ENCODE measurements around the gene DLGAP3. TPM values are rescaled to one million over a fixed set of nuclear protein-coding genes. Genes with fewer than 3 reads are reported as not detected.

Gene DLGAP3, protein sequence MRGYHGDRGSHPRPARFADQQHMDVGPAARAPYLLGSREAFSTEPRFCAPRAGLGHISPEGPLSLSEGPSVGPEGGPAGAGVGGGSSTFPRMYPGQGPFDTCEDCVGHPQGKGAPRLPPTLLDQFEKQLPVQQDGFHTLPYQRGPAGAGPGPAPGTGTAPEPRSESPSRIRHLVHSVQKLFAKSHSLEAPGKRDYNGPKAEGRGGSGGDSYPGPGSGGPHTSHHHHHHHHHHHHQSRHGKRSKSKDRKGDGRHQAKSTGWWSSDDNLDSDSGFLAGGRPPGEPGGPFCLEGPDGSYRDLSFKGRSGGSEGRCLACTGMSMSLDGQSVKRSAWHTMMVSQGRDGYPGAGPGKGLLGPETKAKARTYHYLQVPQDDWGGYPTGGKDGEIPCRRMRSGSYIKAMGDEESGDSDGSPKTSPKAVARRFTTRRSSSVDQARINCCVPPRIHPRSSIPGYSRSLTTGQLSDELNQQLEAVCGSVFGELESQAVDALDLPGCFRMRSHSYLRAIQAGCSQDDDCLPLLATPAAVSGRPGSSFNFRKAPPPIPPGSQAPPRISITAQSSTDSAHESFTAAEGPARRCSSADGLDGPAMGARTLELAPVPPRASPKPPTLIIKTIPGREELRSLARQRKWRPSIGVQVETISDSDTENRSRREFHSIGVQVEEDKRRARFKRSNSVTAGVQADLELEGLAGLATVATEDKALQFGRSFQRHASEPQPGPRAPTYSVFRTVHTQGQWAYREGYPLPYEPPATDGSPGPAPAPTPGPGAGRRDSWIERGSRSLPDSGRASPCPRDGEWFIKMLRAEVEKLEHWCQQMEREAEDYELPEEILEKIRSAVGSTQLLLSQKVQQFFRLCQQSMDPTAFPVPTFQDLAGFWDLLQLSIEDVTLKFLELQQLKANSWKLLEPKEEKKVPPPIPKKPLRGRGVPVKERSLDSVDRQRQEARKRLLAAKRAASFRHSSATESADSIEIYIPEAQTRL
- polyA plus RNA-seq (2012; ENCODE audit: insufficient read length, low read depth), result 0.21 TPM

DNA sequence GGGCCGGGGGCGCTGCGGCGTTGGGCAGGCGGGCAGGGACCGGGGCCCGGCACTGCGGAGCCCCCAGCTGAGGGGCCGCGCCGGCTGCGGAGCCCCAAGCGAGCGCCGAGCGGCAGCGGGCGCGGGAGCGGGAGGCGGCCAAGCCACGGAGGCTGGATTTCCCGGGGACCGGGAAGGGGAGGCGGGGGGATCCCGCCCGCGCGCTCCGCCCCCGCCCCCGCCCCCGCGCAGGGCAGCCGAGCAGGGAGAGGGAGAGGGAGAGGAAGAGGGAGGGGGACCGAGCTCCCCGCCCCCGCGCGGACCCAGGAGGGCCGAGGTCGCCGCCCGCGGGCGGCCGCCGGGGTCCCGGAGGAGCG, at the start of gene DLGAP3:
DLGAP3 (minus strand) TSS at position 154 of the 356 bp plus-strand sequence. CDS start 24,267 bp downstream, outside the sequence.
- TF ChIP-seq FOXP2 (optimal IDR thresholded peaks at IDR 0.05; ENCODE audit: borderline replicate concordance, extremely low read depth, extremely low read length, insufficient read depth), result no peak
- TF ChIP-seq, protein P1, sequence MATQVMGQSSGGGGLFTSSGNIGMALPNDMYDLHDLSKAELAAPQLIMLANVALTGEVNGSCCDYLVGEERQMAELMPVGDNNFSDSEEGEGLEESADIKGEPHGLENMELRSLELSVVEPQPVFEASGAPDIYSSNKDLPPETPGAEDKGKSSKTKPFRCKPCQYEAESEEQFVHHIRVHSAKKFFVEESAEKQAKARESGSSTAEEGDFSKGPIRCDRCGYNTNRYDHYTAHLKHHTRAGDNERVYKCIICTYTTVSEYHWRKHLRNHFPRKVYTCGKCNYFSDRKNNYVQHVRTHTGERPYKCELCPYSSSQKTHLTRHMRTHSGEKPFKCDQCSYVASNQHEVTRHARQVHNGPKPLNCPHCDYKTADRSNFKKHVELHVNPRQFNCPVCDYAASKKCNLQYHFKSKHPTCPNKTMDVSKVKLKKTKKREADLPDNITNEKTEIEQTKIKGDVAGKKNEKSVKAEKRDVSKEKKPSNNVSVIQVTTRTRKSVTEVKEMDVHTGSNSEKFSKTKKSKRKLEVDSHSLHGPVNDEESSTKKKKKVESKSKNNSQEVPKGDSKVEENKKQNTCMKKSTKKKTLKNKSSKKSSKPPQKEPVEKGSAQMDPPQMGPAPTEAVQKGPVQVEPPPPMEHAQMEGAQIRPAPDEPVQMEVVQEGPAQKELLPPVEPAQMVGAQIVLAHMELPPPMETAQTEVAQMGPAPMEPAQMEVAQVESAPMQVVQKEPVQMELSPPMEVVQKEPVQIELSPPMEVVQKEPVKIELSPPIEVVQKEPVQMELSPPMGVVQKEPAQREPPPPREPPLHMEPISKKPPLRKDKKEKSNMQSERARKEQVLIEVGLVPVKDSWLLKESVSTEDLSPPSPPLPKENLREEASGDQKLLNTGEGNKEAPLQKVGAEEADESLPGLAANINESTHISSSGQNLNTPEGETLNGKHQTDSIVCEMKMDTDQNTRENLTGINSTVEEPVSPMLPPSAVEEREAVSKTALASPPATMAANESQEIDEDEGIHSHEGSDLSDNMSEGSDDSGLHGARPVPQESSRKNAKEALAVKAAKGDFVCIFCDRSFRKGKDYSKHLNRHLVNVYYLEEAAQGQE (IDR thresholded peaks at IDR 0.05; ENCODE audit: insufficient read depth in 1 of 2, low read depth in 2 of 2, low read length in 2 of 2), result no peak
- TF ChIP-seq SIN3A (IDR thresholded peaks at IDR 0.05; ENCODE audit: borderline replicate concordance, insufficient read depth, low read length), result no peak
- no peak for TF ChIP-seq POLR2AphosphoS5 (IDR thresholded peaks at IDR 0.05; ENCODE audit: low read depth, low read length)
- no peak for TF ChIP-seq TAF1 (IDR thresholded peaks at IDR 0.05; ENCODE audit: borderline replicate concordance, insufficient read depth, low read length)

DNA sequence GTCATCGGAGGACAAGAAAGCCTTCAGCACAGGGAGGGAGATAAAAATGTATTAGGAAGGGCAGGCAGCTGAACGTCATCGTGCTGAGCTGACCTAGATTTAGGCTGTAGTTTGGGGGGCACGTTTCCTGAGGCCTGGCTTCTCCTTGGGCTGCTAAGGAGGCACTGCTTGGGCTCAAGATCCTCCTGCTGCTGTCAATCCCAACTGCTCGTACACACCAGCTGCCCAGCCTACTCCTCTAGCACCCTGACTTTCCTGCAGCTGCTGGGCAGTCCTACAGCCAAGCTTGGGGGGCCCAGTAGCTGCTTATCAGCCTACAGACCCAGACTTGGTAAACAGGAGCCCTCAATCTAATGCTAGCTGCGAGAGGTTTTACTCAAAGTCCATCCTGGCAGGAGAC, 49.5 kb upstream of the DLGAP3 start:
- TF ChIP-seq POLR2AphosphoS5 (IDR thresholded peaks at IDR 0.05; ENCODE audit: low read depth, low read length), result no peak
- TF ChIP-seq TAF1 (IDR thresholded peaks at IDR 0.05; ENCODE audit: borderline replicate concordance, insufficient read depth, low read length), result no peak
- TF ChIP-seq, protein P1 (IDR thresholded peaks at IDR 0.05; ENCODE audit: insufficient read depth in 1 of 2, low read depth in 2 of 2, low read length in 2 of 2), result no peak
- no peak for TF ChIP-seq FOXP2 (optimal IDR thresholded peaks at IDR 0.05; ENCODE audit: borderline replicate concordance, extremely low read depth, extremely low read length, insufficient read depth)
- no peak for TF ChIP-seq SIN3A (IDR thresholded peaks at IDR 0.05; ENCODE audit: borderline replicate concordance, insufficient read depth, low read length)

DNA sequence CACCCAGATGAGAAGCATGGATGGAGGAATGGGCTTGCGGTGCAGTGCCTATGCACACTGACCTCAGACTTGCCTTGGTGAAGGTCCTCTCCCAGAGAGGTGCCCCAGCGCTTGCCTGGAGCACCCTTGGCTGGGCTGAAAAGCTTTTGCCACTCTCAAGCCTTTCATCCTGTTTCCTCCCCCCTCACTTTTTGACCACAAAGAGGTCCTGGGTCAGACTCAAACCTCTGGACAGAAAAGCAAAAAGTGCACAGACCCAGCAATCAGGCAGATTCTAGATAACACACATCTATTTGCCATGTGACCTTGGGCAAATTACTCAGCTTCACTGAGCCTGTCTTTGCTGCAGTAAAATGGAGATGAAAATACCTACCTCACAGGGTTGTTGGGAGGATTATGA, 48.4 kb upstream of the DLGAP3 start:
- TF ChIP-seq SIN3A (IDR thresholded peaks at IDR 0.05; ENCODE audit: borderline replicate concordance, insufficient read depth, low read length) (no peak), TAF1 (IDR thresholded peaks at IDR 0.05; ENCODE audit: borderline replicate concordance, insufficient read depth, low read length) (no peak), FOXP2 (optimal IDR thresholded peaks at IDR 0.05; ENCODE audit: borderline replicate concordance, extremely low read depth, extremely low read length, insufficient read depth) (no peak)
- TF ChIP-seq, protein P1 (IDR thresholded peaks at IDR 0.05; ENCODE audit: insufficient read depth in 1 of 2, low read depth in 2 of 2, low read length in 2 of 2), result no peak

DNA sequence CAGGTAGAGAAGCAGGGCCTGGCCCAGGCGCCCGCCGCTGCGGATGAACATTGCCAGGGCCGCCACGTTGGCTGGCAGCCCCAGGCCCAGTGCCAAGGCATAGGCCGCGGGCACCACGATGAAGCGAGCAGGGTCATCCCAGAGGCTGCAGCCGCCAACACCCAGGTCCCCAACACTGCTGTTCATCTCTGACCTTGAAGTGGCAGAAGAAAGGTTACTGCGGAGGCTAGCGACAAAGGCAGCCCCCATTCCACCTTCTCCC, 47.7 kb upstream of the DLGAP3 start:
- no peak for TF ChIP-seq POLR2AphosphoS5 (IDR thresholded peaks at IDR 0.05; ENCODE audit: low read depth, low read length)
- TF ChIP-seq TAF1 (IDR thresholded peaks at IDR 0.05; ENCODE audit: borderline replicate concordance, insufficient read depth, low read length), result no peak
- no peak for TF ChIP-seq SIN3A (IDR thresholded peaks at IDR 0.05; ENCODE audit: borderline replicate concordance, insufficient read depth, low read length)
- no peak for TF ChIP-seq FOXP2 (optimal IDR thresholded peaks at IDR 0.05; ENCODE audit: borderline replicate concordance, extremely low read depth, extremely low read length, insufficient read depth)
- TF ChIP-seq, protein P1 (IDR thresholded peaks at IDR 0.05; ENCODE audit: insufficient read depth in 1 of 2, low read depth in 2 of 2, low read length in 2 of 2), result no peak
